Measurements from ENCODE around the gene MCIDAS.

Gene MCIDAS

DNA sequence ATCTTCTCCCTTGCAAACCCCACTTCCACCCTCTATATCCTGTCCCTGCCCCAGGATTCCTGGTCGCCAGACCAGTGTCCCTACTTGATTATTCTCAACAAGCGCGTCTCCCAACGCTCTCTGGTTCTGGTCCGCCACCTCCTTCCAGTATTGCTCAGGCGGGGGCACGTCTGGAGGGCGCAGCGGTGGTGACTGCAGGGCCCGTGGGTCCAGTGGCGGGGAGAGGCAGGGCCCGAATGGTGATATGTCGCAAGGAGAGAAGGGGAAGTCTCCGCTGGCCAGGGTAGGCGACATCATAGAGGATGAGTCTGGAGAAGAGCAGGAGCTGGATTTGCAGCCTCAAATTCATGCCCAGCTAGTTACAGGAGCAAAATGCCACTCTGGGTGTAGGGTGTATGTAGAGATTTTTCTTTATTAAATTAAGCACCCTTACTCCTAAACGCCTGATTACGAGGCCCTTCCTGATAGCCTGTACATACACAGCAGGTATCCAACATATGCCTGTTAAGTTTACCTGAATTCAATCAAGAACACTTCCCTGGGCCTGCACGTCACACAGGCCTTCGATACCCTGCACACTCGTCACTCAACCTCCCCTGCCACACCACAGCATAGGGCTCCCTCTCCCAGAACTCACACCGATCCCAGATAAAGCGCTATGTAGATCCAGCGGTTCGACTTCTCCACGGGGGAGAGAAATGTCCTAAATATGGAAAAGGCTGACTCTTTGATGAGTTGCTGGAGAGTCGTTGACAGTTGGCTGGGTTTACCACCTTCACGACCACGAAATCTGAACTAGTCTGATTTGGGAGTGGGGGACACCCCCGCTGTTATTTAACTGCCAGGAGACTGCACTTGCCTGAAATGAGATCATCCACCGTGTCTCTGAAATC lies 4.8 kb downstream of the MCIDAS start:
- DNase-seq (ENCODE audit: low spot score): no peak

DNA sequence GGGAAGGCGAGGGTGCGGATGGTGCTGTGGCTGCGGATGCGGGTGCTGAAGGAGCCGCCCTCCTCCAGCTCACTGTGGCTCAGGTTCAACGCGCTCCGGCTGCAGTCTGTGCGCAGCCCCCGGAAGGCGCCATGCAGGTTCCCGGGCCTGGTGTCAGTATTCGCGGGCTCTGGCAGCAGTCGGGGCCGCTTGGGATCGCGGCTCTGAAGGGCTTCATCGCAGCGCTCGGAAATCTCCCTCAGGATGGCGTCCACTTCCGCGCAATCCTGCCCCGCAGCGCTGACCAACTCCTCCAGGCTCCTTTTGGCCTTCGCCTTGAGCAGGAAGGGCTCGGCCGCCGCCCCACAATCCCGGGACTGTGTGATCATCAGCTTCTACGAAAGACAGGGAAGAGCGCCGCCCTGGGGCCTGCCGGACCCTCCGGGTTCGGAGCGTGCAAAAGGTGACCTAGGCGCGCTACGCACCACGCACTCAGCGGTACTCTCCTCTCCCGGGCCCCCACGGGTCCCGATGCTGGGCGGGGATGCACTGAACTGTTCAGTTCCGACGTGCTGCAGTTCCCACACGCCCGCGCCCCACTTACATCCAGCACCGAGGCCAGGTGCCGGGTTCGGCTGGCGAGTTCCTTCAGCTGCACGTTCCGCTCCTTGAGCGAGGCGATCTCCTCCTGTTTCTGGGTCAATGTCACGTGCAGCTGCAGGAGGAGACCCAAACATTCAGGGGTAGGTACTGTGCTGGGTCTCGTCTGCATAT lies 6.5 kb downstream of the MCIDAS start:
- peak; percentile 69 for DNase-seq (ENCODE audit: low spot score)

DNA sequence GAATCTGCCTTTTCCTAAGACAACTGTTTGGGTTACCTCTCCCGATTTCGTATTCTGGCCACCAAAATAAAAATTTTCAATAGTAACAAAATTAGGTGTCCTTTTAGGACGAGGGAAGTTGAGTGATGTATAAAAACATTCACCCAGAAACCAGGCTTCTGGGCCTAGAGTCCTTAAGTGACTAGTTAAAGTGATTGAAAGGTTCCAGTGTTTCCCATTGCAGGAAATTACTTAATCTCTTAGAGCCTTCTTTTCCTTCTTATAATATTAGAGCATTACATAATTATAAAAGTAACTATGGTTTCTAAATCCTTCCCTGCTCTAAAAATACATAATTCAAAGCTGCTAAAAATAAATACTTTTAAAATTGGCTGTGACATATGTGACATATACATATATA lies 7.3 kb downstream of the MCIDAS start:
- no peak for DNase-seq (ENCODE audit: low spot score)

DNA sequence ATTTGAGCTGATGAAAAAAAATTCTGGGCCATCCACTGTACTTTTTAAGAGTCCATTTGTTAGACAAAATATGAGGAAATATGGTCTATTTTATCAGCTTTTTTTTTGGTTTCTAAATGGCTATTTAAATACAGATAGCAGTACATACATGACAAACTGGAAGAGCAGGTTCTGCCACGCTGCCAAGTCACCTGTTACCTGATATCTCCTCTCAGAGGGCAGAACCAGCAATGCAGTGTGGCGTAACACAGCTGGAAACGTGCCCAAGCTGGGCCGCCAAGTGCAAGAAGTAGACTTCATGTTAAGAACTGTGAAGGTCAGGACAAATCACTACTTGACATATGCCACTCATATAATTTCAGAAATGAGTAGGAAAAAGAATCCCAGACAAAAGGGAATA lies 8.1 kb downstream of the MCIDAS start:
- DNase-seq (ENCODE audit: low spot score): peak; percentile 74

DNA sequence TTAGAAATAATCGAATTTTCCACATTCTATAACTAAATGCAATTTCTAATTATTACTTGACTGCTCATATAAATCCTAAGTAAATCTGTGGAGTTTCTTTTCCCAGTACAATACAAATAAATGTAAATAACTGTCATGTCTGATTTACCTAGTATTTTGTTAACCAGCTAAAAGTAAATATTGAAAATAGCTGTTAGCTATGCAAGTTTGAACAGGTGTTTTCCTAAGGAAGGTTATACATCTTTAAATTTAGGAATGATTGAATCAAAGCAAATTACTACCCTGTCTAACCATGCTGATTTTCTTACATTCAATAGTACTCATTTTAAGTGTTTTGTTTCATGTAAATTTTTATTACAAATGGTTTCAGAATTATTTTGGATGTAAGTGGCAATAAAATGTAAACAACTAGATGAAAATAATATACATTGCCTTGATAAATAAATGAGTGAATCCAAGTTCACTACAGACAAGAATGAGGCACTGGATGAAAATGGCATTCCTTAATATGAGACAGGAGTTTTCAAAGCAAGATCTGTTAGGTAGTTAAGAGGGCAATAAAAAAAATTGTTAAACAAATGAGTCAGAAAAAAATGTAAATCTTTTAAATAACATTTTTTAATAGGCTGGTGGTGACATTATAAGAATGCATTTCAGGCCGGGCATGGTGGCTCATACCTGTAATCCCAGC lies 15.8 kb downstream of the MCIDAS start:
- DNase-seq (ENCODE audit: low spot score): no peak

DNA sequence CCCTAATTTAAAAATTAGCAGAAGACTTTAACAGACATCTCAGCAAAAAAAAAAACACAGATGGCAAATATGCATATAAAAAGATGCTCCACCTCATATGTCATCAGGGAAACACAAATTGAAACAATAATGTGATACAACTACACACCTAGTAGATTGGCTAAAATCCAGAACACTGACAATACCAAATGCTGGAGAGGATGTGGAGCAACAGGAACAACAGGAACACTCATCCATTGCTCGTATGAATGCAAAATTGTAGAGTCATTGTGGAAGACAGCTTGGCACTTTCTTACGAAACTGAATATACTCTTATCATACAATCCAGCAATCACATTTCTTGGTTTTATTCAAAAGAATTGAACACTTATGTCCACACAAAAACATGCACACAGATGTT lies 22.1 kb downstream of the MCIDAS start:
- no peak for DNase-seq (ENCODE audit: low spot score)

DNA sequence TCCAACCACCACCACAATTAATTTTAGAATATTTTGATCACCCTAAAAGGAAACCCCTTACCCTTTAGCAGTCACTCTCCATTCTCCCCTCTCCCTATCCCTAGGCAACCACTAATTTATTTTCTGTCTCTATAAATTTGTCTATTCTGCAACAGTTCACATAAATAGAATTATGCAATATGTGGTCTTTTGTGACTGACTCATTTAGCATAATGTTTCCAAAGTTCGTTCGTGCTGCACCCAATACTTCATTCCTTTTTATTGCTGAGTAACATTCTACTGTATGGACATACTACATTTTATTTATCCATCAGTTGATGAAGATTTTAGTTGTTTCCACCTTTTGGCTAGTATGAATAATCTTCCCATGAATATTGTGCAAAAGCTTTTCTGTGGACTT lies 36.0 kb downstream of the MCIDAS start:
- DNase-seq (ENCODE audit: low spot score): no peak

DNA sequence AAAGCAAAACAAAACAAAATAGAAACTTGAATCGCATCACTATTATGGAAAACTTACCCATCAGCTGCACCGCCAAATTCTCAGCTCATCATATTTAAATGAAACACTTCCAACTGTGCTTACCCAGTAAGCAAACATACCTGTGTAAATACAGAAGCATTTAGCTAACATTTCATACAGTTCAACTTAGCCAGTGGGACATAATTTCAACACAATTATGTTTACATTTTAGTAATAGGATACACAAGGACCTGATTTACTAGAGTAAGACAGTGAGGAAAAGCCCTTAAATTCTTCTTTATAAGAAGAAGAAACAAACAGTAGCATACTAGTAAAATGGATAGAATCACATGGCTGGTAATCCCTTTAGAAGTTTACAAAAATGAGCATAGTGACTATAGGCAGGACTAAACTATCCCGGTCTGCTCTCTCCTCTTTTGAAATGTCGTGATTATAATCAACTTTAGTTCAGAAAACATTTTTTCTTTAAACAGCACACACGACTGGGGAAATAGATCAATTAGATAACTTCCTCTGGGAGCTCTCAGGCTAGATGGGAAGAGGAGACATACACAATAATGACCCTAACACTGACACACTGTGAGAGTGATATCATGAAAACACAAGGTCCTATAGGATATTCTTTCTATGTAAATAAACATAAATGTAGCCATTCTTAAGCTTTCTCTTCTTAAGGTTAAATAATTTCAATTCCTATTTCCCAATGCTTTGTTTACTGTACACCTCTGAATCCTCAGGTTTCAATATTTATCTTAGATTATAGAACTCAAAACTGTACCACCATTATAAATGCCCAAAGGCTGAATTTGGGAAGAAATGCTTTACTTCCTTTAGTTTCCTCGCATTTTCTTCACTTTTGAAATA lies 38.2 kb downstream of the MCIDAS start:
- DNase-seq (ENCODE audit: low spot score): no peak

DNA sequence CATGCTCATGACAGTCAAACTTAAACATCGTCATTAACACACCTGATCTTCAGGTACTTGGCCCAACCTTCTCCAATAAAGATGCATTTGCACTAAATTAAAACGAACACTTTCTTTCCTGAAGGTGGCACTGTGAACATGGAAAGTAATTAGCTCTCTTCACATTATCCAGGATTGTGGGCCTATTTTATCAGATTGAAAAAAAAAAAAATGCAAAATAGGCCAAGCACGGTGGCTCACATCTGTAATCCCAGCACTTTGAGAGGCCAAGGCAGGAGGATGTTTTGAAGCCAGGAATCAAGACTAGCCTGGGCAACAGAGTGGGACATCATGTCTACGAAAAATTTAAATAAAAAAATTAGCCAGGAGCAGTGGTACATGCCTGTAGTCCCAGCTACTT lies 39.7 kb downstream of the MCIDAS start:
- peak; percentile 48 for DNase-seq (ENCODE audit: low spot score)

DNA sequence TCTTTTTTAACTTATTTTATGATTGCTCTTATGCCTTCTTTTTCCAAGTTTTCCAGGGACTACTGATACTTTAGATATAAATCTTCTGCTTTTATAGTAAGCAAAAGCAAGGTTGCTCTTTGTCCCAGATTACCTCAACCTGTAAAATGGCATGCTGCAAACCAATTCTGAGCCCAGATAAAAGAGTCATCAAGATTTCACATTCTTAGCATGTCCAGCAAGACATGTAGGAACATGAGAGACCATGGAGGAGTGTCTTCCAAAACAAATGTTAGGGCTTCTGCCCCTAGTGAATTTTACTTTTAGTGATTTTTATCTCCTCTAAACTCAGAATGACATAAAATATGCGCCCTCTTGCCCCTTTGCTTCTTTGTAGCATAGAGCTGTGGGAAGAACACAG lies 47.1 kb downstream of the MCIDAS start:
- no peak for DNase-seq (ENCODE audit: low spot score)

DNA sequence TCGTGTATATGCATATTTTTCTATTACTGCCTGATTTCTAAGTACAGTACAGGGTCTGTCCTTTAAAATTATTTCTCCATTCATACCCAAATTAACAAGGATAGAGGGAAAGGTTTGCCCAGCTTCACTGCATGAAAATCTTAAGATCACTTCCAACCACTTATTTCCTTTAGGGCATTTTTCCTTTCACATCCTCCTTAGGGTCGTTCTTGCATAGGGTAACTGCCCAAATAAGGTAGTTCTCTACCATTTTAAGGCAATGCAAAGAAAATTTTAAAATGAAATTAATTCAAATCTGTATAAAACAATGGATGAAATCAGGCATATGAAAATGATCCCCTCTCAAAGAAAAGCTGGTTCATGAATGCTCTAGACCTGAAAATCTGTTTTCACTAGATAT lies 50.0 kb downstream of the MCIDAS start:
- no peak for DNase-seq (ENCODE audit: low spot score)

DNA sequence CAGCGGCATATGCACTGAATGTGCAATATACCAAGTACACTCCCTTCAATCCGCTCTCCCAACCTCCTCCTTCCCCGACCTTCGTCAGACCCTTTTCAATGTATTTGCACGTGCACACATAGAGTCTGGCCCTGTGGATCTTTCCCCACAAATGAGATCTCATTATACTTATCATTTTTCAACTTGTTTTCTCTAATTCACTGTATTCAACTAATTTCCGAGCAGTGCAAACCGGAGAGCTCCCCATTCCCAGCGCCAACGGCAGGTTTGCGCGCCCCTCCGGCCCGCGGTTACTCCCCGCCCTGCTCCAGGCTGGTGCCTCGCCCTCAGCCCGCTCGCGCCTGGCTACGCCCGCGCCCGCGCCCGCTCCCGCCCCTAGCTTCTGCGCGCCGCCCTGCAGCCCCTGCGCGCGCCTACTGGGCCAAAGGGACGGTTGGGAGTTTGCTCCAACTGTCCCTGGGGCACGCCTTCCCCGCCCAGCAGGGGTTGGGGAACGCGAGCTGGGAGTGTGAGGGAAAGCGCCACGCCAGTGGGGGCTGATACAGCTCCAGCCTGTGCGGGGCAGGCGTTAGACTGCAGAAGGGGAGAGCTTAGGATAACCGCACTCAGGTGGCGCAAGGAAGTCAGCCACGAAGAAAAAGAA lies 50.8 kb downstream of the MCIDAS start:
- DNase-seq (ENCODE audit: low spot score): peak; percentile 88

DNA sequence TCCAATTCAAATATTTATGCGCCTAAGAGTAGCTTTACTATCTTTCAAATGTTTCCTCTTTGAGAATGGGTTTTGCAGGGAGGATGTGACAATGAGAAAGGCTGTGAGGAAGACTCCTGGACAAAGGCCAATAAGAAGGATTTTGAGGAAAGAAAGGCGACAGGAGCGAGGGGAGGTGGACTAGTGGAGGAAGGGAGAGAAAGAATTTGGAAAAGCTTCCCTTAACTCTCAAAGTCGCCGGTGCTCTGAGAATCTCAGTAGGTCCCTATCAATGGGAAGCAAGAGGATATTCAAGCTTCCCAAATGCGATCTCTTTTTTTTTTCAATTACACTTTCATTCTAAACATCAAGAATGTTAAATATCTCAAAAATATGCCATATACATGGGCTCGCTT lies 51.3 kb downstream of the MCIDAS start:
- DNase-seq (ENCODE audit: low spot score): peak; percentile 30

DNA sequence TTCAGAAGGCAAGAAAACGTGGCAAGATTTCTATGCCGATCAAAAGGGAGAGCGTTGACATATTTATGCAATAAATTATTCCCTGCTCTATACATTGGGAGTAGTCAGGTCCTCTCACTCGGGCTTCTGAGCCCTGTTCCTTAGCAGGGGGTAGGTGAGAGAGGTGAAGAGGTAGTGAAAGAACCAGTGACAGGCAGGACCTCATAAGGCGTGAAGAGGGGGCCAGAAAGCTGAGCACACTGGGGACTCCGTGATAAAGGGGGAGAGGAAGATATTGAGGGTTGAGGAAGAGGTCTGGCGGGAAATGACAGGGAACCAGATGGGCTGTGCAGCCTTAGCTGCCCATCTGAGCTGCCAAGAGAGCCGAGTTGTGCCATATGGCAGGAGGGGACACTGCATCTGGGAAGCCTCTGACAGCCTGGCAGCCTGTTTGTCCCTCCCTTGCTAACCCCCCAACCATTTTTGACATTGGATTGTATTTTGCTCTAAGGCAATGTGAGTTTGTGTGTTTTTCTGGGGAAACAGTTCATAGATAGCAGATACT lies 53.4 kb downstream of the MCIDAS start:
- no peak for DNase-seq (ENCODE audit: low spot score)

DNA sequence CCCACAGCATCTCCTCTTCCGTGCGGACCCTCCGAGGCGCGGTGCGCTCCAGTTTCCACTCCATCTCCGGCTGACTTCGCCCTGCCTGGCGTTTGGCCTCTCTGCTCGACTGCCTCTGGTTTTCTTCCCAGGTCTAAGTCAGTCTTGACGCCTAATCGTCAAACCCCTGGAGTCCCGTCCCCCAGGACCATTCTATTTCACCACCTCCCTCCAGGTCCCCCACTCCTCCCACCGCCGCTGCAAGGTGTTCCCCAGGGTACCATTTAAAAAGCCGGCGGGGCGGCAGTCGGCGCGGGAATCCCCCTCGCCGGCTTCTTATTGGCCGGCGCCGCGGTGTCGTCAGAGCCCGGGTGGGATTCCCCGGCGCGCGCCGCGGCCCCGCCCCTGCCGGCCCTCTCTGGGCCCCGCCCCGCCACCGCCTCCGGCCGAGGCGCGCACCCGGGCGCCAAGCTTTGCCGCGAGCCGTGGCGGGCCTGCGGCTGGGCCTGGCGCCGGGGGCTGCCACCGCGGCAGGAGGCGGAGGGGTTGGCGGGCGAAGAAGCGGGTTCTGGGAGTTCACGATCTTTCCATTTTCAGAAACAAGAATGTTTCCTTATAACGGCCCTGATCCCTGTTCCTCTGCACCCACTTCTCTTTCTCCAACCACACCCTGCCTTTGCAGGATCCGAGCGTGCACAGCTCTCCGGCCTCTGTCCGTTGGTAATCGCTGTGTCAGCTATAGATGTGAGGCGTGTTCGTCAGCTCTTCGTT lies 54.0 kb downstream of the MCIDAS start, which contains the start of gene CDC20B:
Gene CDC20B (minus strand): TSS at position 241 of the 750 bp plus-strand sequence. CDS start 177 bp downstream, at position 64.
- DNase-seq (ENCODE audit: low spot score): peak; percentile 95

DNA sequence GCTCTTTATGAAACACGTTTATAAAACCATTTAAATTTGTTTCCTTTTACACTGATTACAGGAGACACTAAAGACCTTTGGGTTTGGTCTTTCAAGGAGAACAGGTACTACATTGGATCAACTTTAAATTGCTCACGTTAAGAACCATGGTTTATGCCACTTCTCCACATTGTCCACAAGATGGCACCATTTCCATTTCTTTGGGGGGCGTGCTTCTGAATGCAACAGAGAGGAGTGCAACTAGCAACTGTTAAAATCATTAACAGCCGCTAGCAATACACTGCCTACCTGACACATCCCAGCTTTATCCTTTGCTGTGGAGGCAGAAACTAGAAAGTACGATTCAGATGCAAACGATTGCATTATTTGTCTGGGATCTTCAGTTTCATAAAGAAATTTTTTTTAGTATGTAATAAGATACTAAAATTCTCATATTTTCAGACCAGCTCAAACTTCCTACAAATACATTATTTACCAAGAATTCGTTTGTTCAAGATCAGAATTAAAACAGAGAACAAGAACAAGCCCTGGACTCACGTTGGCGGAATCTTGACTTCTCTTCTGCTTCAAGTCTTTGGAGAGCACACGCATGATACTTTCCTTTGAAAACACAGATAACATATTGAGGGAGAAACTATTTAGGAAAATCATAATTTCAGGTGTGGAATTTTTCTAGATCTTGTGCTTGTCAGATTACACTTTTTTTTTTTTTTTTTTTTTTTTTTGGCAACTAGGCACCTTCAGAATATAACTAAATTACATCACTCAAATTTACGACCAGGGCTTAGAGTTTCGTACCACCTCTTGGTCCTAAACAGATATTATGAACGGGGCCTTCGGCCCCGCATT lies 54.8 kb downstream of the MCIDAS start:
- peak; percentile 72 for DNase-seq (ENCODE audit: low spot score)

DNA sequence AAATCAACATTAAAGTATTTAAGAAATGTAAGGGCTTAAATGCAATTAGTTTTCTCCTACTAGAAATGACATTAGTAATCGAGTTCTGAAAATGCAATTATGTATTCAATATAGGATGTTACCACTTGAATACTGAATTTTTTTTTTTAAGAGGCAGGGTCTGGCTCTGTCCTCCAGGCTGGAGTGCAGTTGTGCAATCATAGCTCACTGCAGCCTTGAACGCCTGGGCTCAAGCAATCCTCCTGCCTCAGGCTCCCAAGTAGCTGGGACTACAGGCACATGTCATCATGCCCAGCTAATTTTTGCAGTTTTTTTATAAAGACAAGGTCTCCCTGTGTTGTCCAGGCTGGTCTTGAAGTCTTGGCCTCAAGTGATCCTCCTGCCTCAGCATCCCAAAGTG lies 55.6 kb downstream of the MCIDAS start:
- no peak for DNase-seq (ENCODE audit: low spot score)

Data from iPS-NIHi11 (cell line).